Lower lobe of right lung (tissue), 2 donors: ENCODE measurements around the gene TMPRSS2. TPM values are rescaled to one million over a fixed set of nuclear protein-coding genes. Genes with fewer than 3 reads are reported as not detected.

Source experiments
- ATAC-seq, 2 donors: fragments of 200-7000 bp; cut with Tn5 transposase; one replicate each; pipeline ENCODE4 v1.9.1; 2020 to 2022; ENCODE audit warnings: mild to moderate bottlenecking in 2 of 2, moderate library complexity in 2 of 2
- DNase-seq: peaks from one replicate; pipeline ENCODE4 v3.0.0-alpha.2; 2020
- H3K27ac ChIP-seq: fragments of 200-600 bp; one replicate; pipeline ENCODE4 v1.8.0; 2022
- H3K27me3 ChIP-seq: fragments of 200-600 bp; one replicate; pipeline ENCODE4 v1.8.0; 2022; ENCODE audit warnings: low read depth
- H3K36me3 ChIP-seq: fragments of 200-600 bp; one replicate; pipeline ENCODE4 v1.8.0; 2022; ENCODE audit warnings: mild to moderate bottlenecking
- H3K4me1 ChIP-seq: fragments of 200-600 bp; one replicate; pipeline ENCODE4 v1.8.0; 2022
- H3K4me3 ChIP-seq: fragments of 200-600 bp; one replicate; pipeline ENCODE4 v1.8.0; 2022; ENCODE audit warnings: mild to moderate bottlenecking
- H3K9me3 ChIP-seq: fragments of 200-600 bp; one replicate; pipeline ENCODE4 v1.8.0; 2022
- CTCF ChIP-seq: fragments of 200-600 bp; IDR thresholded peaks from one replicate; pipeline ENCODE4 v1.8.0; 2022; ENCODE audit warnings: antibody characterized with exemption, mild to moderate bottlenecking
- intact Hi-C: fragments of 100-400 bp; cut with DNase I; formaldehyde crosslinking; loops from one replicate; pipeline ENCODE4 v1.11.0; 2022
- total RNA-seq: library from RNA; stranded (reverse); fragmentation: NEBNext Ultra II Directional; extraction: Animal tissue kit (Norgen Biotek cat#: 25700); gene quantifications from one replicate; pipeline ENCODE4 v1.2.1, GENCODE V29; 2021
- donor health status: DM: no; HTN: yes; CAD: no; lungs with severe emphysema.

TMPRSS2 gene
- total RNA-seq, 1 donor from 2014 or later: 87.7 TPM

- intact Hi-C loops: no loop called here
Observed at GRCh38 chr21:41446586-41446985, 61.4 kb downstream of the TMPRSS2 start.

DNA sequence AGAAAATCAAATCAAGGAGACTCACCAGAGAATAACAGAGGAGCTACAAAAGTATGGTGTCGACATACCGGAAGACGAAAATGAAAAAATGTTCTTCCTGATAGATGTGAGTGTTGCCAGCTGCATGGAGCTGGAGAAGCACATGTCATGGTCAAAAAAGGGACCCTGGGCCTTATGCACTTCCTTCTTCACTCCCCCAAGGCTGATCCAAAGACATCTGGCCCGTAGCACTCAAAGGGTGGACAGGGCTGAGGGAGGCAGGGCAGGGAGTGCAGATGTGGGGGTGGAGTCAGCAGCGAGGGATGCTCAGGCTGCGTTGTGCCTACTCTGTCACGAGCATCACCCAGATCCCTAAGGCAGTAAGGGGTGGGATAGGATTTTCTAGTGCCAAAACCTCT lies 62.5 kb downstream of the TMPRSS2 start:
- Histone ChIP-seq H3K27me3 (no peaks in the 10 kb centered on the region), H3K36me3 (peaks cover 99% of the 10 kb centered on the region), H3K4me1 (no peaks in the 10 kb centered on the region), H3K27ac (no peak overlapping the region), H3K4me3 (no peak overlapping the region), H3K9me3 (no peaks in the 10 kb centered on the region)
- no peak for TF ChIP-seq CTCF
- DNase-seq: no peak
- ATAC-seq: no peak
- intact Hi-C loops: no loop called here

More at GRCh38 chr21:41446586-41446985, 61.4 kb downstream of the TMPRSS2 start:
- Histone ChIP-seq H3K27ac (no peak overlapping the region), H3K9me3 (no peaks in the 10 kb centered on the region), H3K4me3 (no peak overlapping the region), H3K4me1 (no peaks in the 10 kb centered on the region), H3K36me3 (peaks cover 95% of the 10 kb centered on the region), H3K27me3 (no peaks in the 10 kb centered on the region)
- no peak for DNase-seq
- ATAC-seq: no peak
- no peak for TF ChIP-seq CTCF

DNA sequence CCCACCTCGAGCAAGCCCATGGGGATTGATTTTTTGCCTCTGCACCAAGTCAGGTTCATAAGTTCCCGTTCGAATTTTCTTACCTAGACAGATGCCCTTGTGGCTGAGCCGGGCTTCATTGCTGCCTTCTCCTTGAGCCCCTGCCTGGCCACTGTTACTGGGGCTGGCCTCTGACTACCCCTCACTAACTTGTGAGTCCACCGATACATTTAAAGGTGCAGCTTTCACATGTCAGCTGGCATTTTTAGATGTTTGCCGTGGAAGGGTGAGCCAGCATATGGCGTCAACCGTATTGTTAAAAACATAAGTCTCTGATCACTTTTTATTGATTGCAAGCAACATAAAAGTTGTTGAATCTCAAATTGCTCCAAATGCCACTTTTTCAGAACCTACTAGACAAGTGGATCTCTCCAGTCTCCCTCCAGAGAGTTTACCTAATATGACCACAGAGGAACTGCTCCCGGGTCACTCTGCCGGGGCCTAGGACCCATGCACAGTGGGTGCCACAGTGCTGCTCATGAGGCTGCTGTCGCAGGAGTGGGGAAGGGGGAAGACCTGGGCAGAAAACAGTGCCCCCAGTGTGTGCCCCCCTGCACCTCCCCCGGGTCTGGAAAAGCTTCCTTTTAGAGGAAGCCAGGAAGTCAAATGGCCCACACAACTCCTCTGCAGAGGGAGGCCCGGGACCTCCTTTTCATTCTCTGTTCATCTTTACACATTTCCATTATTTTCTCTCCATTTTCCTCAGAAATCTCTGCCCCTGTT lies 63.1 kb downstream of the TMPRSS2 start:
- ATAC-seq (no peak), DNase-seq (no peak)
- Histone ChIP-seq H3K4me3 (no peak overlapping the region), H3K27ac (no peak overlapping the region), H3K27me3 (no peaks in the 10 kb centered on the region), H3K36me3 (peaks cover 99% of the 10 kb centered on the region), H3K4me1 (no peaks in the 10 kb centered on the region), H3K9me3 (no peaks in the 10 kb centered on the region)
- TF ChIP-seq CTCF: no peak
- intact Hi-C loops: no loop called here

- H3K27me3 ChIP-seq: no peaks in the 10 kb centered on the region
- no peak for DNase-seq
- intact Hi-C loops: no loop called here
- no peaks in the 10 kb centered on the region for H3K9me3 ChIP-seq
- no peaks in the 10 kb centered on the region for H3K4me1 ChIP-seq
- no peak overlapping the region for H3K4me3 ChIP-seq
- H3K36me3 ChIP-seq: peaks cover 100% of the 10 kb centered on the region
- ATAC-seq: no peak
- TF ChIP-seq CTCF: no peak
- H3K27ac ChIP-seq: no peak overlapping the region
Observed at GRCh38 chr21:41443562-41443961, 64.4 kb downstream of the TMPRSS2 start.

- H3K4me3 ChIP-seq: no peak overlapping the region
- H3K9me3 ChIP-seq: no peaks in the 10 kb centered on the region
- ATAC-seq: no peak
- H3K27me3 ChIP-seq: no peaks in the 10 kb centered on the region
- TF ChIP-seq CTCF: no peak
- H3K4me1 ChIP-seq: no peaks in the 10 kb centered on the region
- intact Hi-C loops: no loop called here
- DNase-seq: no peak
- H3K36me3 ChIP-seq: peaks cover 100% of the 10 kb centered on the region
- no peak overlapping the region for H3K27ac ChIP-seq
Observed at GRCh38 chr21:41442481-41443186, 65.3 kb downstream of the TMPRSS2 start.
